Gastroesophageal sphincter (tissue), 3 donors: ENCODE data around the gene FBXW8.

ENCODE experiments used
- EP300 ChIP-seq: sonication (generic); formaldehyde crosslinking; IDR thresholded peaks from one replicate; pipeline ENCODE4 v1.6.1; 2017; ENCODE audit warnings: antibody characterized with exemption, mild to moderate bottlenecking
- POLR2A ChIP-seq, 2 donors: fragments of 450-650 bp; IDR thresholded peaks; one replicate each; pipeline ENCODE4 v1.6.1; 2017; ENCODE audit warnings: antibody characterized with exemption in 2 of 2, mild to moderate bottlenecking in 2 of 2, moderate library complexity in 1 of 2
- POLR2AphosphoS5 ChIP-seq: sonication (generic); formaldehyde crosslinking; IDR thresholded peaks from one replicate; pipeline ENCODE4 v1.6.1; 2017; ENCODE audit warnings: antibody characterized with exemption
- TF ChIP-seq, protein P1 (sequence below), 4 experiments: fragments of 200-600 bp in 2 of 4; fragments of 450-650 bp in 2 of 4; sonication (generic) in 1 of 4; IDR thresholded peaks; one replicate each; pipeline ENCODE4 v1.5.1; 2017 to 2019; ENCODE audit warnings: antibody characterized with exemption in 4 of 4, mild to moderate bottlenecking in 2 of 4, moderate library complexity in 2 of 4

DNA sequence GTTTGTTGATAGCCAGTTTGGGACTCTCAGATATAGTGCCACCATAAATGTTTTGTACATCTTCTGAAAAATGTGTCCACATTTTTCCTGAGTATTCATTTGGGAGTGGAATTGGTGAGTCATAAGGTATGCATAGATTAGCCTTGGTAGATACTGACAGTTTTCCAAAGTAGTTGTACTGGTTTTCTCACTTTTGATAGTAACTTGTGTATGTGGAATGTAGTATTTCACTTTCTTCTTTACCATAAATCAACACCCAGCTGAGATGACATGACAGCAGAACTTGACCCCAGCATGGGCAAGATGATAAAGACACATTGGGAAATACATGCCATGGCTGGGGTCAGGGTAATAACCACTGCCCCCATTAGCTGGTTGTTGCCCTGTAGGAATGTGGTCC lies 5.4 kb downstream of the FBXW8 start:
- TF ChIP-seq, protein P1, sequence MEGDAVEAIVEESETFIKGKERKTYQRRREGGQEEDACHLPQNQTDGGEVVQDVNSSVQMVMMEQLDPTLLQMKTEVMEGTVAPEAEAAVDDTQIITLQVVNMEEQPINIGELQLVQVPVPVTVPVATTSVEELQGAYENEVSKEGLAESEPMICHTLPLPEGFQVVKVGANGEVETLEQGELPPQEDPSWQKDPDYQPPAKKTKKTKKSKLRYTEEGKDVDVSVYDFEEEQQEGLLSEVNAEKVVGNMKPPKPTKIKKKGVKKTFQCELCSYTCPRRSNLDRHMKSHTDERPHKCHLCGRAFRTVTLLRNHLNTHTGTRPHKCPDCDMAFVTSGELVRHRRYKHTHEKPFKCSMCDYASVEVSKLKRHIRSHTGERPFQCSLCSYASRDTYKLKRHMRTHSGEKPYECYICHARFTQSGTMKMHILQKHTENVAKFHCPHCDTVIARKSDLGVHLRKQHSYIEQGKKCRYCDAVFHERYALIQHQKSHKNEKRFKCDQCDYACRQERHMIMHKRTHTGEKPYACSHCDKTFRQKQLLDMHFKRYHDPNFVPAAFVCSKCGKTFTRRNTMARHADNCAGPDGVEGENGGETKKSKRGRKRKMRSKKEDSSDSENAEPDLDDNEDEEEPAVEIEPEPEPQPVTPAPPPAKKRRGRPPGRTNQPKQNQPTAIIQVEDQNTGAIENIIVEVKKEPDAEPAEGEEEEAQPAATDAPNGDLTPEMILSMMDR (IDR thresholded peaks at IDR 0.05), result no peak
- TF ChIP-seq POLR2A (IDR thresholded peaks at IDR 0.05), result no peak
- TF ChIP-seq EP300, result no peak
- no peak for TF ChIP-seq POLR2AphosphoS5
